Effector memory CD8-positive, alpha-beta T cell (primary cell): Measurements from ENCODE around the gene YPEL3.
A peak's percentile ranks its signal among the peaks of the same experiment; 100 is the strongest.
"Not testable (repeated sequence)": the region's sequence is repeated elsewhere in the genome, so short reads cannot be mapped to it uniquely, and the experiment has no call there.

Source experiments
- ATAC-seq: fragments of 150-1000 bp; cut with Tn5 transposase; replicated peaks from 2 replicates; pipeline ENCODE4 v1.10.0; 2021; ENCODE audit warnings: mild to moderate bottlenecking, moderate library complexity
- DNase-seq, 3 experiments: peaks; one replicate each; pipeline ENCODE4 v3.0.0; 2021
- H3K27ac Mint-ChIP-seq, 2 donors: one replicate each; pipeline ENCODE4 v1.8.0; 2022; ENCODE audit warnings: mild to moderate bottlenecking in 2 of 2, mixed read lengths in 2 of 2, moderate library complexity in 2 of 2
- H3K27me3 Mint-ChIP-seq, 2 donors: one replicate each; pipeline ENCODE4 v1.8.0; 2022; ENCODE audit warnings: mixed read lengths in 2 of 2
- H3K36me3 Mint-ChIP-seq: one replicate; pipeline ENCODE4 v1.8.0; 2022; ENCODE audit warnings: mild to moderate bottlenecking, moderate library complexity, mixed read lengths; ENCODE audit not compliant: insufficient read depth
- H3K4me1 Mint-ChIP-seq, 2 donors: one replicate each; pipeline ENCODE4 v1.8.0; 2022; ENCODE audit warnings: low read depth in 2 of 2, mixed read lengths in 2 of 2
- H3K4me3 Mint-ChIP-seq, 2 donors: one replicate each; pipeline ENCODE4 v1.8.0; 2022; ENCODE audit warnings: mild to moderate bottlenecking in 2 of 2, mixed read lengths in 2 of 2, moderate library complexity in 2 of 2
- H3K9me3 Mint-ChIP-seq, 2 donors: one replicate each; pipeline ENCODE4 v1.8.0; 2022; ENCODE audit warnings: mixed read lengths in 2 of 2

Gene YPEL3

DNA sequence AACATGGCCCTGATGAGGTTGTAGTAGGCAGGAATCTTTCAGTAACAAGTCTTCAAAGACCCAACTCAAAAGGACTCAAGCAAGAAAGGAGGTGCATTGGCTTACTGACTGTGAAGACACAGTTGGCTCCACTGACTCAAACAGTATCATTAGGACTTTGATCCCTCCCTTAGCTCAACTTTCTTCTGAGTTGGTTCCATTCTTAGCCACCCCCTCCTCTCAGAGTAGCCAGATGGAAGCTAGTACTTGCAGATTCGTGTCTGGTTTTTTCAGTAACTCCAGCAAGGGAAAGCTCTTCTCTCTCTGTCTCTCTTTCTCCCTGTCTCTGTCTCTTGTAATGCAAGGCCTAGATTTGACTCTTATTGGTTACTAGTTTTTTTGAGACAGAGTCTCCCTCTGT is 32.0 kb upstream of the YPEL3 start:
- H3K36me3 Mint-ChIP-seq = peaks cover 4% of the 10 kb centered on the region
- H3K4me3 Mint-ChIP-seq = no peak overlapping the region

DNA sequence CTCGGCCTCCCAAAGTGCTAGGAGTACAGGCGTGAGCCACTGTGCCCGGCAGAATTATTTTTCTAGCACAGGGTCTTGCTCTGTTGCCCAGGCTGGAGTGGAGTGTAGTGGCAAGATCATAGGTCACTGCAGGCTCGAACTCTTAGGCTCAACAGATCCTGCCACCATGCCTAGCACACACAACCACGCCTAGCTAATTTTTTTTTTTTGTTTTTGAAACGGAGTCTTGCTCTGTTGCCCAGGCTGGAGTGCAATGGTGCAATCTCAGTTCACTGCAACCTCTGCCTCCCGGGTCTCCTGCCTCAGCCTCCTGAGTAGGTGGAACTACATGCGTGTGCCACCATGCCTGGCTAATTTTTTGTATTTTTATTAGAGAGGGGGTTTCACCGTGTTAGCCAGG is 29.7 kb upstream of the YPEL3 start:
- H3K36me3 Mint-ChIP-seq, H3K9me3 Mint-ChIP-seq: not testable (repeated sequence)

More for the DNA sequence above, 32.0 kb upstream of the YPEL3 start:
- no peak for ATAC-seq
- H3K9me3 Mint-ChIP-seq = no peaks in the 10 kb centered on the region
- no peak for DNase-seq
- H3K27me3 Mint-ChIP-seq = no peaks in the 10 kb centered on the region
- peaks cover 0 to 4% of the 10 kb centered on the region in 2 donors for H3K4me1 Mint-ChIP-seq
- H3K27ac Mint-ChIP-seq = no peak overlapping the region

DNA sequence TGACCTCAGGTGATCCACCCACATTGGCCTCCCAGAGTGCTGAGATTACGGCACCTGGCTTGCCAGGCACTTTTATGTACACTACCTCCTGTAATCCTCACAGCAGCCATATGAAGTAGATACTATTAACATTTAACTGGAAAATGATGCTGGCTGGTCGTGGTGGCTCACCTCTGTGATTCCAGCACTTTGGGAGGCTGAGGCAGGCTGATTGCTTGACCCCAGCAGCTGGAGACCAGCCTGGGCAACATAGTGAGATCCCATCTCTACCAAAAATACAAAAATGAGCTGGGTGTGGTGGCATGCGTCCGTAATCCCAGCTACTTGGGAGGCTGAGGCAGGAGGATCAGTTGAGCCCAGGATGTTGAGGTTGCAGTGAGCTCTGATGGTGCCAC is 29.0 kb upstream of the YPEL3 start:
- DNase-seq = no peak
- no peak for ATAC-seq
- no peak overlapping the region for H3K27ac Mint-ChIP-seq
- peaks cover 9 to 14% of the 10 kb centered on the region in 2 donors for H3K4me1 Mint-ChIP-seq
- H3K36me3 Mint-ChIP-seq = peaks cover 4% of the 10 kb centered on the region
- no peaks in the 10 kb centered on the region for H3K9me3 Mint-ChIP-seq
- no peak overlapping the region for H3K4me3 Mint-ChIP-seq
- H3K27me3 Mint-ChIP-seq = no peaks in the 10 kb centered on the region

More for the DNA sequence above, 29.7 kb upstream of the YPEL3 start:
- not testable (repeated sequence) for ATAC-seq, DNase-seq, H3K27me3 Mint-ChIP-seq, H3K27ac Mint-ChIP-seq, H3K4me3 Mint-ChIP-seq
- H3K4me1 Mint-ChIP-seq = peaks cover 11 to 14% of the 10 kb centered on the region in 2 donors

DNA sequence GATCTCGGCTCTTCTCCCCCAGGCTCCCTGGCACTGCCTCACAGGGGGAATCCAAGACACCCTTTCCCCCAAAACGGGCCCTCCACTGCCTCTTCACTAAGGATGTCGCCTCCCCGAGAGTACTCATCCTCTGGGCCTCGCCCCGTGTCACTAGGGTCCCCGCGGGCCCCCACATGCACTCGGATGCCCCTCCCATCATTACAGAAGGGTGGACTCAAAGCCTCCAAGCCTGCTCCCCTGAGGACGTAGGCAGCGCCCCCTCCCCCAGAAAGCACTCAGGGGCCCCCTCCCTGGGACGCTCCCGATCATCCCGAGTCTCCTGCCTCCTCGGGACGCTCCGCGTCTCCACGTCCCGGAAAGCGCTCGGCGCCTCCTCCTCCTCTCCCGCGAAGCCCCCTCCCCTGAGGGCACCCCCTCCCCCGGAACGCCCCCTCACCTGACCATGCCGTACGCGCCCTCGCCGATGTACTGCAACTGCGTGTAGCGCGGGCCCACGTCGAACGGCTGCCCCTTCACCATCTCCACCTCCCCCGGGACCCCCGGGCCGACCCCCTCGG is 26.7 kb upstream of the YPEL3 start:
- Mint-ChIP-seq H3K36me3 (peaks cover 4% of the 10 kb centered on the region), H3K4me1 (peaks cover 9 to 19% of the 10 kb centered on the region in 2 donors), H3K27me3 (no peaks in the 10 kb centered on the region), H3K9me3 (no peaks in the 10 kb centered on the region), H3K27ac (peak overlapping the region; percentile 85 to 94), H3K4me3 (peak overlapping the region; percentile 86 to 87)
- ATAC-seq (peak; percentile 25), DNase-seq (no peak)

DNA sequence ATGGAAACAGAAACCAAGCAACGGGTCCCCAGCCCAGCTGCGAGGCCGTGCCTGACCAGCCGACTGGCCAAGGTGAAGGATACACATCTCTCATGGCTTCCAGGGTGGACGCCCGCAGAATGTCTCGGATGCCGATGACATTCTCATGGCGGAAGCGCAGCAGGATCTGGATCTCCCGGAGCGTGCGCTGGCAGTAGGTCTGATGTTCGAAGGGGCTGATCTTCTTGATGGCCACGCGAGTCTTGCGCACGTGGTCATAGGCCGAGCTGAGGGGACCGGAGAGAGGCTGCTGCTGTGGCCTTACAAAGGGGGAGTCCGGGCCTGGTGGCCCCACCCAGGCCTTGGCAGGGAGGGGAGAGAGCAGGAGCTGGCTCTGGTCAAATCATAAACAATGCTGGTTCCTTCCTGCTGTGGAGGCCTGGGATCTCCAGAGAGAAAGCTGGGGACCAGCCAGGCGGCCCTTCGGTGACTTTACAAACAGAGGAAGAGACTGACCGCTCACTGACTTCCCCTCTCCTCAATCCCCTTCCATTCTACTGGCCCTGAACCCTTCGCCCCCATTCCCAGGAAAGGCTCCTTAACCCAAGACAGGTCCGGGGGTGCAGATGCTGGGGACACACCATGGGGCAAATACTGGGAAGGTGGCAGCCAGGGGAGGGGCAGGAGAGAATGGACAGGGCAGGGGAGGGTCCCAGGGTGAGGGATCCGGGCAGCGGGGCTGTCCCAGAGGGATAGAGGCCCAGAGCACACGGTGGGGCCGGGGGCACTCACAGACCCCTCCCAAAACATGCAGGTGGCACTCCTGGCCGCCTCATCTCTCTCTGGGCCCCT is 25.9 kb upstream of the YPEL3 start:
- no peaks in the 10 kb centered on the region for H3K27me3 Mint-ChIP-seq
- peak overlapping the region; percentile 85 to 94 for H3K27ac Mint-ChIP-seq
- peaks cover 9 to 19% of the 10 kb centered on the region in 2 donors for H3K4me1 Mint-ChIP-seq
- H3K9me3 Mint-ChIP-seq = no peaks in the 10 kb centered on the region
- H3K4me3 Mint-ChIP-seq = peak overlapping the region; percentile 86 to 87
- no peak for DNase-seq
- no peak for ATAC-seq
- H3K36me3 Mint-ChIP-seq = peaks cover 4% of the 10 kb centered on the region

DNA sequence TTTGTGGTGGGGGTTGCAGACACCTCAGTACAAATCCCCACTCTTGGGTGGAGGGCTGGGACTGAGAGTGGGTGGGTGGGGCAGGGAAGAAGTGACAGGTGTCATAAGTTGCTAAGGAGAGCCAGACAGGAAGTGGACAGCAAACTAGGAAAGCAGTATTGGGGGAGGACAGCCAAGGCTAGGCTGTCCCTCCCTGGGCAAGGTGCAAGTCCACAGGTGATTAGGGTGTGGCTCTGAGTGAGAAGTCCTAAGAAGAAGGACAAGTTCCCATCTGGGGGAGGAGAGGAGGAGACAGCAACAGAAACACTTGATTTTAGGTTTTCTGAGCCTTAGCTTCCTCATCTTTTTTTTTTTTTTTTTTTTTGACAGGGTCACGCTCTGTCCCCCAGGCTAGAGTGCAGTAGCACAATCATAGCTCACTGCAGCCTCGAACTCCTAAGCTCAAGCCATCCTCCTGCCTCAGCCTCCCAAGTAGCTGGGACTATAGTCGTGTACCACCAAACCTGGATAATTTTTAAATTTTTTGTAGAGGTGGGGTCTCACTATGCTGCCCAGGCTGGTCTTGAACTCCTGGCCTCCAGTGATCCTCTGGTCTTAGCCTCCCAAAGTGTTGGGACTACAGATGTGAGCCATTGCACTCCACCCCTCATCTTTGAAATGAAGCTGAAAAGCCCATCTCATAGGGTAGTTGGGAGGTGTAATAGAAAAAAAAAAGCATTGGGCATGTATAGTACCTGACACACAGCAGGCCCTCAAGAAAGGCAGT is 24.5 kb upstream of the YPEL3 start:
- DNase-seq (no peak), ATAC-seq (no peak)
- Mint-ChIP-seq H3K4me1 (peaks cover 9 to 19% of the 10 kb centered on the region in 2 donors), H3K9me3 (no peaks in the 10 kb centered on the region), H3K36me3 (peaks cover 4% of the 10 kb centered on the region), H3K27me3 (no peaks in the 10 kb centered on the region), H3K27ac (peak overlapping the region; percentile 29 to 77), H3K4me3 (peak overlapping the region in 1 of 2 donors; percentile 40)

DNA sequence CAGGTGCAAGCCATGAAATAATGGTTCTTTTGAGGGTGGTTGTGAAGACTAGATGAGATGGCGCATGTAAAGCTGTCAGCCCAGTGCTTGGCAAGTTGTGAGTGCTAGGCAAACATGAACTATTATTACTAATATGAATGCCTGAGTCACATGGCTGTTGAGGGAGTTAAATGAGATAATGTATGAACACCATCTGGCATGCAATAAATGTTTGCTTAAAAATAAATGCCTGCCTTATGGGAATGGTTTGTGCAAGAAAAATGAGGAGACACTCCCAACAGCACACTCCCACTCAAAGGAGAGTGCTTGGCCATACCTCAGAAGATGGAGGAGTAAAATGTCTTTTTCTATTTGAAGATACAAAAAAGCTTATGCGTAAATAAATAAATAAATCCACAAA is 23.4 kb upstream of the YPEL3 start:
- H3K27ac Mint-ChIP-seq = peak overlapping the region; percentile 17 to 77
- no peak for DNase-seq
- no peak for ATAC-seq

DNA sequence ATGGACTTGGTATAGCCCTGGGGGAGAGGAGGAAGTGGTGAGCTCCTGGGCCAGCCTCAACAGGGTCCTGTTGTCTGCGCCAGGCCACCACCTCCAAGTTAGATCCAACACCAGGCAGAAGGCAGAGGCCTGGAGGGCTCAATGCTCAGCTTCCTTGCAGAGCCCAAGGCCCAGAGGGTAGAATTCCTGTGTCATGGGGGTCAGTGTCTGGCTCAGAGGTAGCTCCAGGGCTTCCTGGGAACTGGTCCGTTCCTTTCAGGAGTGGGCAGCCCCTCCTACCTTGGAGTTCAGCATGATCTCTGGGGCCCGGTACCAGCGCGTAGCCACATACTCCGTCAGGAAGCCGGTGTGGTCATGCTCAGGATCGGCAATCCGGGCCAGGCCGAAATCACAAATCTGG is 21.8 kb upstream of the YPEL3 start:
- Mint-ChIP-seq H3K4me1 (peaks cover 18 to 27% of the 10 kb centered on the region in 2 donors), H3K27ac (no peak overlapping the region), H3K36me3 (peaks cover 3% of the 10 kb centered on the region), H3K4me3 (no peak overlapping the region), H3K9me3 (no peaks in the 10 kb centered on the region), H3K27me3 (no peaks in the 10 kb centered on the region)
- ATAC-seq (no peak), DNase-seq (no peak)

More for the DNA sequence above, 23.4 kb upstream of the YPEL3 start:
- Mint-ChIP-seq H3K36me3 (peaks cover 4% of the 10 kb centered on the region), H3K27me3 (no peaks in the 10 kb centered on the region), H3K9me3 (no peaks in the 10 kb centered on the region), H3K4me3 (peak overlapping the region in 1 of 2 donors; percentile 27), H3K4me1 (peaks cover 15 to 22% of the 10 kb centered on the region in 2 donors)

DNA sequence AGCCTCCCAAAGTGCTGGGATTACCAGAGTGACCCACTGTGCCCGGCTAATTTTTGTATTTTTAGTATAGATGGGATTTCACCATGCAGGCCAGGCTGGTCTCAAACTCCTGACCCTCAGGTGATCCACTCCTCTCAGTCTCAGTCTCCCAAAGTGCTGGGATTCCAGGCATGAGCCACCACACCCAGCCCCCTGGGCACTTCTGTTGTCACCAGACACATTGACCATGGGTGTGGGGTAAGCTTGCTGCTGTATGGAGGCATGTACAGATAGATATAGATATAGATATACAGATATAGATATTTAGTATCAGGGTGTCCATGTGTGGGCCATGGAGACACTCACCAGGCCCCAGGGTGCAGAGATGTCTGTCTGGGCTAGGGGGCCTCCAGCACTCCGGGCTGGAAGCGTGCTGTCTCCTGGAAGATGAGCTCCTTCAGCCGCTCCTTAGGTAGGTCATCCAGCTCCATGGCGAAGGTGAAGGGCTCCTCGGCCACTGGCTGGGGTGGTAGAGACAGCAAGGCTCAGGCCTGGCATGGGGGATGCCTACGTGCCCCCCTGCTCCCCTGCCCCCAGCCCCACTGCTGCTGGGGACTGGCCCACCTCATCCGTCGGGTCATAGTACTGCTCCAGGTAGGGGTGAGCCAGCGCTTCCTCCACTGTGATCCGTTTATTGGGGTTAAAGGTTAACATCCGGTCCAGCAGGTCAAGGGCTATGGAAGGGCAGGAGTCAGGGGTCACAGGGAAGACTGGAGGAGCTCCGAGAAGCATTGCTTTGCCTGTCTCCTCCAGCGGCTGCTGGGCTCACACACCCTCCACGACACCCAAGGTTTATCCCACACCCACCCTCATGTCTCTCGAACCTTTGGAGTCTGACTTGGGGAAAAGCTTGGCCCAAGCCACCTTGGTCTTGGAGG is 20.5 kb upstream of the YPEL3 start:
- peaks cover 1% of the 10 kb centered on the region for H3K36me3 Mint-ChIP-seq
- peak overlapping the region in 1 of 2 donors; percentile 41 for H3K27ac Mint-ChIP-seq
- no peaks in the 10 kb centered on the region for H3K9me3 Mint-ChIP-seq
- DNase-seq (no peak), ATAC-seq (no peak)
- H3K4me3 Mint-ChIP-seq = no peak overlapping the region
- H3K27me3 Mint-ChIP-seq = no peaks in the 10 kb centered on the region
- peaks cover 13 to 16% of the 10 kb centered on the region in 2 donors for H3K4me1 Mint-ChIP-seq

DNA sequence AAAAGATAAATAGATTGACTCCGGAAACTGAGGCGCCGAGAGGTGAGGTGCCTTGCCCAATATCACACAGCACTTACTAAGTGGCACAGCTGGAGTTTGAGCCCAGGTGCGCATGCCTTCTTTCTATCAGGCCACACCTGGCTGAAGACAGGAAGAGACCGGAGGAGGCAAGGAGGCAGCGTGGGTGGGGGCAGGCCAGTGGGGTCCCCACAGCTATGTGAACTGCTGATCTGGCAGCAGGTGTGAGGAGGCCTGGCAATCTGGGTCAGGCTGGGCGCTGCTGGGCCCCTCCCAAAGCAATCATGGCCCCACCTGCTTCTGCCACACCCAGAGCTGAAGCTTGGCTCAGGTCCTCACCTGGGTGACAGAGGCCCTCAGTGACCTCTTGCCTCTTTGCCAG is 19.2 kb upstream of the YPEL3 start:
- peaks cover 9% of the 10 kb centered on the region for H3K36me3 Mint-ChIP-seq
- peak overlapping the region; percentile 81 to 82 for H3K27ac Mint-ChIP-seq
- H3K9me3 Mint-ChIP-seq = no peaks in the 10 kb centered on the region
- ATAC-seq (peak; percentile 76), DNase-seq (no peak)
- peaks cover 11 to 14% of the 10 kb centered on the region in 2 donors for H3K4me1 Mint-ChIP-seq
- peak overlapping the region in 1 of 2 donors; percentile 41 for H3K4me3 Mint-ChIP-seq
- no peaks in the 10 kb centered on the region for H3K27me3 Mint-ChIP-seq

DNA sequence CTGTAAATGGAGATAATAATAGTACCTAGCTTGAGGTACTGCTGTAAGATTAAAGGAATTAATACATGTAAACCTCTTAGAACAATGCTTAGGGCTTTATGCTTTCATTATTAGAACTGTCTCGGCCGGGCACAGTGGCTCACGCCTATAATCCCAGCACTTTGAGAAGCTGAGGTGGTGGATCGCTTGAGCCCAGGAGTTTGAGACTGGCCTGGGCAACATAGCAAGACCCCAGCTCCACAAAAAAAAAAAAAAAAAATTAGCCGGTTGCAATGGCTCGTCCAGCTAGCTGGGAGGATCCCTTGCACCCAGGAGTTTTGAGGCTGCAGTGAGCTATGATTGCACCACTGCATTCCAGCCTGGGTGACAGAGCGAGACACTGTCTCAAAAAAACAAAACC is 18.8 kb upstream of the YPEL3 start:
- not testable (repeated sequence) for ATAC-seq, DNase-seq, H3K9me3 Mint-ChIP-seq, H3K36me3 Mint-ChIP-seq, H3K27me3 Mint-ChIP-seq
- Mint-ChIP-seq H3K4me1 (peaks cover 11 to 14% of the 10 kb centered on the region in 2 donors), H3K4me3 (peak overlapping the region in 1 of 2 donors; percentile 41), H3K27ac (peak overlapping the region; percentile 81 to 82)

DNA sequence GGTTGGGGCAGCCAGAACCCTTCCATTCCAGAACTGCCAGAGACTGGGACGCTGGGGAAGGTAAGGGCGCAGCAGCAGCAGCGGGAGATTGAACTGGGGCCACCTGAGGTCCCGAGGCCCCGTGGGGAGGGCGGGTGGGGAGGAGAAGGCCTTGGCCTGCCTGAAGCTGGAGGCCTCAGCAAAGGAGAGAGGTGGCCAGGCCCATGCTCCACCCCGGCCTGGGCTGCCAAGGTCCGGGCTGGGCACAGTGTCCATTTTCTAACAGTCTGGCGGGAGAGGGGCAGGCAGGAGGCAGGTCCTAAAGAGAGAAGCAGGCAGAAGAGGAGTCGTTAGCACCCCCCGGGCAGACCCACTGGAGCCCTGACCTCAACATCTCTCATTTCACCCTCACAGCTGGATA is 18.4 kb upstream of the YPEL3 start:
- H3K4me3 Mint-ChIP-seq = no peak overlapping the region
- DNase-seq (no peak), ATAC-seq (no peak)
- no peaks in the 10 kb centered on the region for H3K9me3 Mint-ChIP-seq
- peaks cover 11 to 12% of the 10 kb centered on the region in 2 donors for H3K4me1 Mint-ChIP-seq
- H3K27me3 Mint-ChIP-seq = no peaks in the 10 kb centered on the region
- H3K36me3 Mint-ChIP-seq = peaks cover 9% of the 10 kb centered on the region
- peak overlapping the region in 1 of 2 donors; percentile 82 for H3K27ac Mint-ChIP-seq
